H9 (cell line): ENCODE data around the gene B3GNT3. TPM values are rescaled to one million over a fixed set of nuclear protein-coding genes. Genes with fewer than 3 reads are reported as not detected.

Experiments used
- DNase-seq: peaks from one replicate; pipeline ENCODE4 v3.0.0-alpha.2; 2017
- H2AFZ ChIP-seq: one replicate; pipeline ENCODE4 v1.6.1; 2013; ENCODE audit warnings: mild to moderate bottlenecking, low read length, control low read depth, moderate library complexity
- H2AK5ac ChIP-seq: 2 replicates; pipeline ENCODE4 v1.6.1; 2013; ENCODE audit warnings: low read length, control low read depth, mixed read lengths; ENCODE audit not compliant: insufficient read length
- H2BK120ac ChIP-seq: one replicate; pipeline ENCODE4 v1.6.1; 2013; ENCODE audit warnings: low read depth, mild to moderate bottlenecking, low read length, control low read depth, inconsistent platforms; ENCODE audit not compliant: poor library complexity, severe bottlenecking
- H2BK12ac ChIP-seq: 2 replicates; pipeline ENCODE4 v1.6.1; 2013; ENCODE audit warnings: low read length, control low read depth, mixed read lengths, low read depth; ENCODE audit not compliant: insufficient read length
- H2BK15ac ChIP-seq: 2 replicates; pipeline ENCODE4 v1.6.1; 2013; ENCODE audit warnings: low read depth, low read length, control low read depth
- H2BK20ac ChIP-seq: one replicate; pipeline ENCODE4 v1.6.1; 2013; ENCODE audit warnings: low read depth, mild to moderate bottlenecking, low read length, control low read depth, inconsistent platforms; ENCODE audit not compliant: poor library complexity, severe bottlenecking
- H2BK5ac ChIP-seq: 2 replicates; pipeline ENCODE4 v1.6.1; 2013; ENCODE audit warnings: low read length, control low read depth, mixed read lengths; ENCODE audit not compliant: insufficient read length
- H3K14ac ChIP-seq: 2 replicates; pipeline ENCODE4 v1.6.1; 2013; ENCODE audit warnings: low read length, control low read depth; ENCODE audit not compliant: insufficient read depth
- H3K18ac ChIP-seq: 2 replicates; pipeline ENCODE4 v1.6.1; 2013; ENCODE audit warnings: low read depth, mild to moderate bottlenecking, mixed read lengths, low read length, control low read depth; ENCODE audit not compliant: insufficient read length
- H3K23ac ChIP-seq: 2 replicates; pipeline ENCODE4 v1.6.1; 2013; ENCODE audit warnings: low read length, control low read depth, mixed read lengths, low read depth; ENCODE audit not compliant: insufficient read length
- H3K23me2 ChIP-seq: 2 replicates; pipeline ENCODE4 v1.6.1; 2013; ENCODE audit warnings: low read depth, mild to moderate bottlenecking, mixed read lengths, low read length, control low read depth; ENCODE audit not compliant: insufficient read length, poor library complexity, severe bottlenecking
- H3K27ac ChIP-seq: 2 replicates; pipeline ENCODE4 v1.5.1; 2013; ENCODE audit warnings: low read length, control low read depth, mixed read lengths, low read depth; ENCODE audit not compliant: insufficient read length
- H3K27me3 ChIP-seq: 2 replicates; pipeline ENCODE4 v1.6.1; 2013; ENCODE audit warnings: low read length, control low read depth, inconsistent platforms; ENCODE audit not compliant: insufficient read depth
- H3K4ac ChIP-seq: 2 replicates; pipeline ENCODE4 v1.6.1; 2013; ENCODE audit warnings: low read depth, mild to moderate bottlenecking, control low read depth, inconsistent platforms, low read length, moderate library complexity
- H3K4me1 ChIP-seq: 2 replicates; pipeline ENCODE4 v1.6.1; 2013; ENCODE audit warnings: low read length, control low read depth, inconsistent platforms; ENCODE audit not compliant: insufficient read depth
- H3K4me2 ChIP-seq: 2 replicates; pipeline ENCODE4 v1.6.1; 2013; ENCODE audit warnings: low read length, control low read depth, mixed read lengths; ENCODE audit not compliant: insufficient read length, insufficient read depth
- H3K56ac ChIP-seq: 2 replicates; pipeline ENCODE4 v1.6.1; 2013; ENCODE audit warnings: low read depth, mild to moderate bottlenecking, mixed read lengths, low read length, control low read depth; ENCODE audit not compliant: insufficient read length
- H3K79me1 ChIP-seq: 2 replicates; pipeline ENCODE4 v1.6.1; 2013; ENCODE audit warnings: low read depth, mild to moderate bottlenecking, moderate library complexity, low read length, control low read depth, inconsistent platforms; ENCODE audit not compliant: insufficient read depth, poor library complexity, severe bottlenecking
- H3K79me2 ChIP-seq: 2 replicates; pipeline ENCODE4 v1.6.1; 2013; ENCODE audit warnings: low read length, control low read depth, inconsistent platforms; ENCODE audit not compliant: insufficient read depth
- H3K9ac ChIP-seq: 2 replicates; pipeline ENCODE4 v1.6.1; 2013; ENCODE audit warnings: low read length, control low read depth, mixed read lengths; ENCODE audit not compliant: insufficient read length; ENCODE audit errors: extremely low read depth
- H3K9me3 ChIP-seq: one replicate; pipeline ENCODE4 v1.6.1; 2013; ENCODE audit warnings: low read depth, low read length, inconsistent platforms; ENCODE audit not compliant: control insufficient read depth
- H3T11ph ChIP-seq: one replicate; pipeline ENCODE4 v1.6.1; 2013; ENCODE audit warnings: mild to moderate bottlenecking, low read length, control low read depth, inconsistent platforms
- H4K20me1 ChIP-seq: one replicate; pipeline ENCODE4 v1.6.1; 2013; ENCODE audit not compliant: control insufficient read depth, insufficient read length, insufficient read depth
- H4K5ac ChIP-seq: 2 replicates; pipeline ENCODE4 v1.6.1; 2013; ENCODE audit warnings: low read depth, mild to moderate bottlenecking, mixed read lengths, low read length, control low read depth; ENCODE audit not compliant: insufficient read length
- H4K8ac ChIP-seq: replicated peaks from 2 replicates; pipeline ENCODE4 v1.6.1; 2013; ENCODE audit warnings: low read length, control low read depth, mixed read lengths, low read depth; ENCODE audit not compliant: insufficient read length
- H4K91ac ChIP-seq: 2 replicates; pipeline ENCODE4 v1.6.1; 2013; ENCODE audit warnings: low read depth, mild to moderate bottlenecking, moderate library complexity, mixed read lengths, low read length, control low read depth; ENCODE audit not compliant: insufficient read length
- H3K27ac Mint-ChIP-seq, 3 experiments: 2 replicates in 2 of 3; 3 replicates in 1 of 3; pipeline ENCODE4 v1.8.0; 2020 to 2021; ENCODE audit warnings: mixed read lengths in 3 of 3, mild to moderate bottlenecking in 1 of 3, moderate library complexity in 1 of 3
- H3K27me3 Mint-ChIP-seq: 2 replicates; pipeline ENCODE4 v1.8.0; 2021; ENCODE audit warnings: low read depth, mild to moderate bottlenecking, moderate library complexity, mixed read lengths
- H3K36me3 Mint-ChIP-seq, 3 experiments: 2 replicates in 2 of 3; 3 replicates in 1 of 3; pipeline ENCODE4 v1.8.0; 2020 to 2021; ENCODE audit warnings: low read depth in 3 of 3, mixed read lengths in 3 of 3; ENCODE audit not compliant: insufficient read depth in 1 of 3
- H3K4me1 Mint-ChIP-seq, 2 experiments: 2 replicates each; pipeline ENCODE4 v1.8.0; 2020; ENCODE audit warnings: mixed read lengths in 2 of 2
- H3K4me3 Mint-ChIP-seq, 2 experiments: 2 replicates in 1 of 2; 3 replicates in 1 of 2; pipeline ENCODE4 v1.8.0; 2020 to 2021; ENCODE audit warnings: mild to moderate bottlenecking in 2 of 2, mixed read lengths in 2 of 2, moderate library complexity in 1 of 2
- H3K9me3 Mint-ChIP-seq, 2 experiments: 2 replicates in 1 of 2; 3 replicates in 1 of 2; pipeline ENCODE4 v1.8.0; 2020; ENCODE audit warnings: mild to moderate bottlenecking in 2 of 2, mixed read lengths in 2 of 2, moderate library complexity in 1 of 2
- WGBS: extraction: QIAGEN DNeasy Blood & Tissue Kit; methylation state at CpG from one replicate; pipeline ENCODE4 v1.1.7; 2013; ENCODE audit warnings: missing lambda C conversion rate, low lambda C conversion rate, mixed read lengths; ENCODE audit not compliant: insufficient read length; ENCODE audit errors: extremely low coverage; 5-methylcytosine and 5-hydroxymethylcytosine counted together
- total RNA-seq: library from RNA; stranded (reverse); gene quantifications from 2 replicates; pipeline ENCODE4 v1.2.1, GENCODE V29; 2021
- TF ChIP-seq, protein P1 (sequence below): fragments of 200-600 bp; sonication (generic); conservative IDR thresholded peaks from 3 replicates; pipeline ENCODE4 v1.8.0; 2021; ENCODE audit warnings: antibody characterized with exemption, mild to moderate bottlenecking

Gene B3GNT3
- total RNA-seq, 1 experiment from 2014 or later = 0.96 TPM

DNA sequence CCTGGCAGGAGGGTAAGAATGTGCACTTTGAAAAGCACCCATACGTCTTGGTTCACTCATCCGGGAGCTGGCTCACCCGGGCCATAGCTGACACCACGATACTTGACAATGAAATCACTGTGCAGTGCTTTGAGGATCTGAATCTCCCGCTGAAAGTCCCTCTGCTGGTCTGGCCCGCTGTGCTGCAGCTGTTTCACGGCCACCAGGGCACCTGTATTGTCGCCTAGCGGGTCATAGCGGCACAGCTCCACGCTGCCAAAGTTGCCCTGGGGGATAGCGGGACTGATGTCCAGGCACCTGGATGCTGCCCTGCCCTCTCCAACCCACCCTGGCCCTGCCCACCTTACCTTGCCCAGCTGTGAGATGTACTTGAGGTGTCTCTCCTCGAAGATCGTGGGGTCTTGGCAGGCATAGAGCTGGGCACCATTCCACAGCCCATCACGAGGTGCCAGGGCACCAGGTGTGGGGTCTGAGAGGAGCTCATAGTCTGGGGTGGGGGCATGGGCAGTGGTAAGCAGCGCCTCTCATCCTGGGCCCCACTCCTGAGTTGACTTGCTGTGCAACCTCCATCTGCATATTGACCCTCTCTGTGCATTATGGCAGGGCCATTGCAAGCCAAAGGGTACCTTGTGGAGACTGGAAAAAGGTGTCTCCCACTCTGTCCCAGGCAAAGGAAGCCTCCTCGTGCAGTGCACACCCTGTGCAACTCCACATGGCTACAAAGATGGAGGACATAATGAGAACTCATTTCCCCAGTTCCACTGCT is 37.7 kb downstream of the B3GNT3 start:
- Histone ChIP-seq H3K23me2 (peaks cover 8% of the 10 kb centered on the region), H3K27ac (no peak overlapping the region), H2BK5ac (no peak overlapping the region), H3K9ac (no peak overlapping the region), H2BK15ac (no peak overlapping the region), H3K79me2 (no peaks in the 10 kb centered on the region), H3K4ac (no peak overlapping the region), H4K8ac (no peak overlapping the region), H3K27me3 (no peaks in the 10 kb centered on the region), H3K18ac (no peak overlapping the region), H3T11ph (no peak overlapping the region), H4K5ac (no peak overlapping the region), H2BK20ac (no peak overlapping the region), H3K9me3 (no peaks in the 10 kb centered on the region), H4K91ac (no peak overlapping the region), H2BK120ac (no peak overlapping the region), H3K79me1 (no peaks in the 10 kb centered on the region), H4K20me1 (no peaks in the 10 kb centered on the region), H3K4me2 (no peak overlapping the region), H2BK12ac (no peak overlapping the region), H3K23ac (no peak overlapping the region), H3K14ac (no peak overlapping the region), H3K4me1 (no peaks in the 10 kb centered on the region; the same call in 1 of the 2 replicates), H2AK5ac (no peak overlapping the region), H2AFZ (no peak overlapping the region), H3K56ac (no peak overlapping the region)
- no peaks in the 10 kb centered on the region; a peak in 1 of 5 replicates for H3K9me3 Mint-ChIP-seq
- DNase-seq = no peak
- TF ChIP-seq, protein P1, sequence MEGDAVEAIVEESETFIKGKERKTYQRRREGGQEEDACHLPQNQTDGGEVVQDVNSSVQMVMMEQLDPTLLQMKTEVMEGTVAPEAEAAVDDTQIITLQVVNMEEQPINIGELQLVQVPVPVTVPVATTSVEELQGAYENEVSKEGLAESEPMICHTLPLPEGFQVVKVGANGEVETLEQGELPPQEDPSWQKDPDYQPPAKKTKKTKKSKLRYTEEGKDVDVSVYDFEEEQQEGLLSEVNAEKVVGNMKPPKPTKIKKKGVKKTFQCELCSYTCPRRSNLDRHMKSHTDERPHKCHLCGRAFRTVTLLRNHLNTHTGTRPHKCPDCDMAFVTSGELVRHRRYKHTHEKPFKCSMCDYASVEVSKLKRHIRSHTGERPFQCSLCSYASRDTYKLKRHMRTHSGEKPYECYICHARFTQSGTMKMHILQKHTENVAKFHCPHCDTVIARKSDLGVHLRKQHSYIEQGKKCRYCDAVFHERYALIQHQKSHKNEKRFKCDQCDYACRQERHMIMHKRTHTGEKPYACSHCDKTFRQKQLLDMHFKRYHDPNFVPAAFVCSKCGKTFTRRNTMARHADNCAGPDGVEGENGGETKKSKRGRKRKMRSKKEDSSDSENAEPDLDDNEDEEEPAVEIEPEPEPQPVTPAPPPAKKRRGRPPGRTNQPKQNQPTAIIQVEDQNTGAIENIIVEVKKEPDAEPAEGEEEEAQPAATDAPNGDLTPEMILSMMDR = no peak
- peaks cover 15% of the 10 kb centered on the region for H3K27me3 Mint-ChIP-seq
- peaks cover 21 to 39% of the 10 kb centered on the region in 2 experiments for H3K4me1 Mint-ChIP-seq
- no peak overlapping the region for H3K27ac Mint-ChIP-seq
- no peak overlapping the region; a peak in 1 of 5 replicates for H3K4me3 Mint-ChIP-seq
- no CpG with 5 or more reads among the region's 17 CpGs for WGBS
- no peaks in the 10 kb centered on the region for H3K36me3 Mint-ChIP-seq
